Lower leg skin (tissue), 4 donors: ENCODE measurements around the gene PTCRA. TPM values are rescaled to one million over a fixed set of nuclear protein-coding genes. Genes with fewer than 3 reads are reported as not detected.

Experiments used
- DNase-seq, 2 donors: peaks; one replicate each; pipeline ENCODE4 v3.0.0-alpha.2; 2019; ENCODE audit warnings: low spot score in 2 of 2
- H3K4me3 ChIP-seq: fragments of 200-600 bp; sonication (generic); 2 replicates; pipeline ENCODE4 v1.5.1; 2017; ENCODE audit warnings: mild to moderate bottlenecking, low read depth; ENCODE audit not compliant: poor library complexity, severe bottlenecking
- POLR2A ChIP-seq, 2 donors: fragments of 450-650 bp; IDR thresholded peaks; one replicate each; pipeline ENCODE4 v1.6.1; 2016 to 2017; ENCODE audit warnings: antibody characterized with exemption in 2 of 2, mild to moderate bottlenecking in 1 of 2, moderate library complexity in 1 of 2
- WGBS, 2 donors: methylation state at CpG; one replicate each; pipeline ENCODE4 v1.1.5; 2018; 5-methylcytosine and 5-hydroxymethylcytosine counted together
- intact Hi-C: fragments of 100-400 bp; cut with DNase I; formaldehyde crosslinking; loops from one replicate; pipeline ENCODE4 v1.15.0; 2023; ENCODE audit warnings: low total_unique reads
- total RNA-seq, 4 donors: library from RNA; depleted of rRNA; stranded (reverse); fragments of >200 nt; gene quantifications; one replicate each; pipeline ENCODE4 v1.1.0, GENCODE V29; 2016
- TF ChIP-seq, protein P1 (sequence below), 3 donors: fragments of 450-650 bp; IDR thresholded peaks; one replicate each; pipeline ENCODE4 v1.5.1; 2016; ENCODE audit warnings: antibody characterized with exemption in 3 of 3, mild to moderate bottlenecking in 3 of 3, moderate library complexity in 2 of 3

Gene PTCRA
- total RNA-seq, 4 donors from 2014 or later, result not detected

DNA sequence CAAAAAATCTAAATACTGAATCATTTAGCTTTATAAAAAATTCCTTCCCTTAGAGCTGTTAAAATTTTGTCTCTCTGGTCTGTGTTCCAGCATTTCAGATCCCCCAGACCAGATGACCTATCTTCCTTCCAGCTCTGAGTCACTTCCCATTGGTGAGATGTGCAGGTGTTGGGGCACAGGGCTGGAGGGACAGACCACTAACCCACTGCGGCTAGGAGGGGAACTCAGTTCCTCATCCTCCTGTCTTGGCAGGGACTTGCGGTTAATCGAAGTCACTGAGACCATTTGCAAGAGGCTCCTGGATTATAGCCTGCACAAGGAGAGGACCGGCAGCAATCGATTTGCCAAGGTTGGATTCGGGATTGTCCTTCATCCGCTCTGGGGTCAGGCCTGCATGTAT lies 19.5 kb downstream of the PTCRA start:
- no peak for DNase-seq
- no peak for TF ChIP-seq POLR2A (IDR thresholded peaks at IDR 0.05)
- TF ChIP-seq, protein P1, sequence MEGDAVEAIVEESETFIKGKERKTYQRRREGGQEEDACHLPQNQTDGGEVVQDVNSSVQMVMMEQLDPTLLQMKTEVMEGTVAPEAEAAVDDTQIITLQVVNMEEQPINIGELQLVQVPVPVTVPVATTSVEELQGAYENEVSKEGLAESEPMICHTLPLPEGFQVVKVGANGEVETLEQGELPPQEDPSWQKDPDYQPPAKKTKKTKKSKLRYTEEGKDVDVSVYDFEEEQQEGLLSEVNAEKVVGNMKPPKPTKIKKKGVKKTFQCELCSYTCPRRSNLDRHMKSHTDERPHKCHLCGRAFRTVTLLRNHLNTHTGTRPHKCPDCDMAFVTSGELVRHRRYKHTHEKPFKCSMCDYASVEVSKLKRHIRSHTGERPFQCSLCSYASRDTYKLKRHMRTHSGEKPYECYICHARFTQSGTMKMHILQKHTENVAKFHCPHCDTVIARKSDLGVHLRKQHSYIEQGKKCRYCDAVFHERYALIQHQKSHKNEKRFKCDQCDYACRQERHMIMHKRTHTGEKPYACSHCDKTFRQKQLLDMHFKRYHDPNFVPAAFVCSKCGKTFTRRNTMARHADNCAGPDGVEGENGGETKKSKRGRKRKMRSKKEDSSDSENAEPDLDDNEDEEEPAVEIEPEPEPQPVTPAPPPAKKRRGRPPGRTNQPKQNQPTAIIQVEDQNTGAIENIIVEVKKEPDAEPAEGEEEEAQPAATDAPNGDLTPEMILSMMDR (IDR thresholded peaks at IDR 0.05), result no peak
- intact Hi-C loops, result no loop called here
- WGBS, 2 donors, result 90 to 92% methylated on average over 7 of the region's 7 CpGs
- H3K4me3 ChIP-seq, result no peak overlapping the region

DNA sequence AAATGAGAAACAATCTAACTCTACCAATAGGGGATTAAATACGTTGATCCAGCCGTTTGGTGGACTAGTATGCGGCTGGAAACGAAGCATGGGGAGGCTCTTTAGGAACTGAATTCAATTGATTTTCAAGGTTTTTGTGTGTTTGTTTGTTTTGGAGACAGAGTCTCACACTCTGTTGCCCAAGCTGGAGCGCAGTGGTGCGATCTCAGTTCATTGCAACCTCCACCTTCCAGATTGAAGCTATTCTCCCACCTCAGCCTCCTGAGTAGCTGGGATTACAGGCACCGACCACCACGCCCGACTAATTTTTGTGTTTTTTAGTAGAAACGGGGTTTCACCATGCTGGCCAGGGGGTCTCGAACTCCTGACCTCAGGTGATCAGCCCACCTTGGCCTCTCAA lies 20.5 kb downstream of the PTCRA start:
- no peak overlapping the region for H3K4me3 ChIP-seq
- 94 to 95% methylated on average over 11 of the region's 11 CpGs for WGBS, 2 donors
- no peak for TF ChIP-seq POLR2A (IDR thresholded peaks at IDR 0.05)
- TF ChIP-seq, protein P1 (IDR thresholded peaks at IDR 0.05), result no peak
- intact Hi-C loops, result no loop called here
- DNase-seq, result no peak

DNA sequence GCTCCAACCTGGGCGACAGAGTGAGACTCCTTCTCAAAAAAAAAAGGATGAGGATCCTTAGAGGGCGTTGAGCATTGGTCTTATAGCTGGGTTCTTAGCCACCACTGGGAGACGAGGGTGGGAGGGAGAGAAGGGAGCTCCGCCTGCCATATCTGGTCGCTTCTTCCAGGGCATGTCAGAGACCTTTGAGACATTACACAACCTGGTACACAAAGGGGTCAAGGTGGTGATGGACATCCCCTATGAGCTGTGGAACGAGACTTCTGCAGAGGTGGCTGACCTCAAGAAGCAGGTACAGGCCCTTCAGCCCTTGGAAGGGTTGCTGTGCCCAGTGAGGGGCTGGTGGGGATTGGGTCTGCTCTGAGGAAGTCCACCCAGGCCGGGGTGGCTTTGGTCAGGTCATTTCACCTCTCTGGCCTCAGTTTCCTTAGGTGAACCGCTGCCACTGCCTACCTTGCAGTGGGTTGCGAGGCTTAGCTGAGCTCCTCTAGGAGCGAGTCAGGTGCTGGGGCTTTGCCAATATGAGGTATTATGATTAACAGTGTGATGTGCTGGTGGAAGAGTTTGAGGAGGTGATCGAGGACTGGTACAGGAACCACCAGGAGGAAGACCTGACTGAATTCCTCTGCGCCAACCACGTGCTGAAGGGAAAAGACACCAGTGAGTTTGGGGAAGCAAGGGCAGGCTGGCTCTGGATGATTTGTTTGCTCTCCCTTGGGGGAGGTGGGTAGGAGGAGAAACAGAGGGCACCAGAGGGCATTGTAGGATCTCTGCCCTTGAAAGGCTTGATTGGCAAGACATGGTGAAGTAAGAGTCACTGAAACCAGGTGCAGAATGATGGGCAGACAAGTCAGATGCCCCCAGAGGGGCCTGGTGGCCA lies 21.9 kb downstream of the PTCRA start:
- TF ChIP-seq, protein P1 (IDR thresholded peaks at IDR 0.05), result no peak
- TF ChIP-seq POLR2A (IDR thresholded peaks at IDR 0.05), result no peak

DNA sequence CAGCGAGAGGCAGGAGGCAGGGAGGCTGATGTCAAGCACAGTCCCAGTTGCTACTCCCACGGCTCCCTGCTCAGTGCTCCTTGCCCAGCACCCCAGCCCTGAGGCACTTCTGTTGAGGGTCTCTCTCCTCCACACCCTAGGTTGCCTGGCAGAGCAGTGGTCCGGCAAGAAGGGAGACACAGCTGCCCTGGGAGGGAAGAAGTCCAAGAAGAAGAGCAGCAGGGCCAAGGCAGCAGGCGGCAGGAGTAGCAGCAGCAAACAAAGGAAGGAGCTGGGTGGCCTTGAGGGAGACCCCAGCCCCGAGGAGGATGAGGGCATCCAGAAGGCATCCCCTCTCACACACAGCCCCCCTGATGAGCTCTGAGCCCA lies 22.6 kb downstream of the PTCRA start:
- no peak for DNase-seq
- intact Hi-C loops, result no loop called here
- TF ChIP-seq, protein P1 (IDR thresholded peaks at IDR 0.05), result no peak
- TF ChIP-seq POLR2A (IDR thresholded peaks at IDR 0.05), result no peak
- 84 to 89% methylated on average over 5 of the region's 5 CpGs for WGBS, 2 donors
- no peak overlapping the region for H3K4me3 ChIP-seq

More for the DNA sequence above, 21.9 kb downstream of the PTCRA start:
- WGBS, 2 donors, result 89 to 90% methylated on average over 13 of the region's 13 CpGs
- intact Hi-C loops, result no loop called here
- no peak for DNase-seq
- no peak overlapping the region for H3K4me3 ChIP-seq

DNA sequence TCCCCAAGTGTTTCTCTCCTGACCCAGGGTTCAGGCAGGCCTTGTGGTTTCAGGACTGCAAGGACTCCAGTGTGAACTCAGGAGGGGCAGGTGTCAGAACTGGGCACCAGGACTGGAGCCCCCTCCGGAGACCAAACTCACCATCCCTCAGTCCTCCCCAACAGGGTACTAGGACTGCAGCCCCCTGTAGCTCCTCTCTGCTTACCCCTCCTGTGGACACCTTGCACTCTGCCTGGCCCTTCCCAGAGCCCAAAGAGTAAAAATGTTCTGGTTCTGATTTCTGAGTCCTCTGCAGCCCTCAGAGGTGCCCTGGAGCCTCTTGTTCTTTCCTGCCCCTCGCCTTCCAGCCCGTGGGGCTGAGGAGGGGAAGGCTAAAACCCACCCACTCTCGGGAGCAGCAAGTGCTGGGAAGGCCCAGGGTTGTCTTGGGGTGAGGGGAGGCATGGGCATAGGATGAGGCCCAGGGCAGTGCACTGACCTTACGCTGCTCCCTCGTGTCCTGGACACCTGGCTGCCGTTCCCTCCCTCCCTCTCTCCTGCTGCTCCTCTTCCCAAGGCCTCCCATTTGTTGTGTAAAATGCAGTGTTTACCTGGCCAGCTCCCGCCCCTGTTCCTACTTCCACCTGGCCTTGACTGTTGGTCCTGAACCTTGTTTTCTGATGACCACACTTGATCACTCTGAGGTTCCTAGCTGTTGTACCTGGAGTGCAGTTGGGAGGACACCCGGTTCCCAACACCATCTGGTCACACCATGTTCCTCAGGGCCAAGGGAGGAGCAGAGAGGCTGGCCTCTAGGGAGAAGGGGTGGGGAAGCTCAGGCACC lies 23.3 kb downstream of the PTCRA start:
- no peak for TF ChIP-seq POLR2A (IDR thresholded peaks at IDR 0.05)
- TF ChIP-seq, protein P1 (IDR thresholded peaks at IDR 0.05), result no peak
- no peak overlapping the region for H3K4me3 ChIP-seq
- WGBS, 2 donors, result 84 to 86% methylated on average over 9 of the region's 9 CpGs

More for the DNA sequence above, 23.3 kb downstream of the PTCRA start:
- no peak for DNase-seq
- intact Hi-C loops, result no loop called here
